Raji (cell line): ENCODE data around the gene DTX1.

Experiments used
- POLR2A ChIP-seq: IDR thresholded peaks from 2 replicates; pipeline ENCODE4 v1.6.1; 2011; ENCODE audit warnings: low read depth, low read length, control low read depth; ENCODE audit not compliant: insufficient read depth

Gene DTX1

GRCh38 chr12:113063396-113064350, 7.1 kb downstream of the DTX1 start:
- TF ChIP-seq POLR2A = no peak

DNA sequence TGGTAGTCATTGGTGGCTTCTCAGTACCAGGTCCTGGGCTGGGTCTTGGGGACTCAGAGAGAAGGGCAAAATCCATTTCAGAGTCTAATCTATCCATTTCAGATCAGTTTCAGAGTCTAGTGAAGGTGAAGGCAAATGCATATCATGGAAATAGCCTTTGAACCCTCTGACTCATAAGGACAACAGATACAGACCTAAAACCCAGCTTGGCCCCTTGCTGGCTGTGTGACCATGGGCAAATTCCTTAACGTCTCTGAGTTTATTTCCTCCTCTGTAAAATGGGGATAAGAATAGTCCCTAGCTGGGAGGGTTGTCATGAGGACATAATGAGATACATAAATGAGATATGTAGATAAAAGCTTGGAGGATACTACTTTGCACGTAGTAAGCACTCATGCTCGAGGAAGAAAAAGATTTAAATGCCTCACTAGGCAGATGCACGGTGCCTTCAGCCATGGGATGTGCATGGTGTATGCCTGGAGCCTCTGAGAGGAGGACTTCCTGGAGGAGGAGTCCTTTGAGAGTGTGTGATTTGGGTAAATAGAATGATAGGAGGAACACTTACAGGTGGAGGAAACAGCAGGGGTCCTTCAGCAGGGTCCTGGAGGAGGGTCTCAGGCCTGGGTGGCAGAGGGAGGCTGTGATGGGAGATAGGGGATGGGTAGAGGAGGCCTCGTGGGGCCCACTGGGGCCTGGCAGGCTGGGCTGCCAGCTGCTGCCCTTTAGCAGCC, 8.0 kb downstream of the DTX1 start:
- TF ChIP-seq POLR2A = no peak

DNA sequence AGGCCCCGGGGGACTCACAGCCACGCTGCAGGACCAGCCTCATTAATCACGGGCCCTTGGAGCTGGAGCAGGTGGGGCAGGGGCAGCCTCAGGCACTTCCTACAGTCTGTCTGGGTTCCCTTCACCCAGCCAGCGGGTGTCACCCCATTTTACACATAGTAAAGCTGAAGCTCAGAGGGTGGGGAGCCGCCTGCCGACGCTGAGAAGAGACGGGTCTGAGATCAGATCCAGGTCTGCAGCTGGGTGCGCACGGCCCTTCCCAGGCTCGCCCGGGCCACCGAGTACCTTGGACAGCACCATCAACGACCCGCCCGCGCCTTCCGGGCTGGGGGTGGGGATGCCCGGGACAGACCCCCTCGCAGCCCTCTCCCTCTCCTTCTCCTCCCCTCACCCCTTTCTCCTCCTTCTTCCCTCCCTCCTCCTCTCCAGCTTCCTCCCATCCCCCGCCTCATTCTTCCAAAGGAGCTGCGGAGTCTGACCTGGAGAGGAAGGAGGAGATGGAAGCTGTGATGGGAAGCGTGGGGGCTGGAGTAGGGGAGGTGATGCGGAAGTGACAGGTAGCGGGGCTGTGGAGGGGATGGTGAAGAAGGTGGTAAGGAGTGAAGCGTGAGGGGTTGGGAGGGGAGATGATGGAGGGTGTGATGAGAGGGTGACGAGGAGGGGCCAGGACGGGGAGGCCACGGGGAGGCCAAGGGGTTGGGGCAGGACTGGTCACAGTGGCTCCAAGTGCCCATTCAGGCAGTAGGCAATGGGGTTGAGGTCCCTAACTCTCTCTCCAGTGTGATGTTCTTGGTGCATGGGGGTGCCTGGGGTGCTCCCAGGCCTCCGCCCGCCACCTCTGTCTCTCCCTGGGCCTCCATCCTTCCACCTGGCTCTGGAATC, 8.8 kb downstream of the DTX1 start:
- peak; percentile 28; the same call in 1 of the 2 replicates for TF ChIP-seq POLR2A

GRCh38 chr12:113066813-113067400, 10.4 kb downstream of the DTX1 start:
- TF ChIP-seq POLR2A = no peak

DNA sequence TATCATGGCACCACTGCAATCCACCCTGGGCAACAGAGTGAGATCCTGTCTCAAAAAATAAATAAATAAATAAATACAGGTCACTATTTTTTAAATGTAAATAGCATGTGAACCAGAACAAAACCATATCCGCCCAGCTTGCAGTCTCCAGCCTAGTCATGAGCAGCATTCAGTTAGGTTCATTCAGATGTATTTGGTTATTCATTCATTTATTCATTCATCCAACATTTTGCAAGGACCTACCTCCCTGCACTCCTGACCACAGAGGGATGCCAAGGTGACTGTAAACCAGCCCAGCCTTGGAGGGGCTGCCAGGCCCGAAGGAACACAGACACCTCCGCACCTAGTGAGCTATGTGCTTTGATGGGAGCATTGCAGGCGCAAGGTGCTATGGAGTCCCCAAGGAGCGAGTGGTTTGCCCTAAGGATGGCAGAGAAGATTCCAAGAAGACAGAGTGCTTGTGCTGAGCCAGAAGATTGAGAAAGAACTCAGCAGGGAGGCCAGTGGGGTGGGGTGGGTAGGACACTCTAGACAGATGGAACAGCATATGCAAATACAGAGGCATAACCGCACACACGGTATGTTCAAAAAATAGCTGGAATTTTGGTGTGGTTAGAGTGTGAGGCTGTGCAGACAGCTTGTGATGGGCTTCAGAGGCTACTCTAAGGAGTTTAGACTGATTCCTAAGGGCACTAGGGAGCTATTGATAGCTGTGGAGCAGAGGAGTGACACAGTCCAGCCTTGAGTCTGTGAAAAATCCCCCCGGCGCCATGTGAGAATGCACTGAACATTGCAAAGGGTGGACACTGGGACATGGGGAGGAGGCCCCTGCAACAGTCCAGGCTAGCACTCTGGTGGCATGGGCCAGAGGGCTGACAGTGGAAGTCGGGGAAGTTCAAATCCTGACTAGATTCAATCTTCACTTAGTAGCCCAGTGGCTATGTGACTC, 11.7 kb downstream of the DTX1 start:
- TF ChIP-seq POLR2A = peak; percentile 57; the same call in 1 of the 2 replicates

- TF ChIP-seq POLR2A = no peak
These were observed 12.6 kb downstream of the DTX1 start for GRCh38 chr12:113069149-113069548.

GRCh38 chr12:113069751-113070116, 13.2 kb downstream of the DTX1 start:
- TF ChIP-seq POLR2A = no peak

GRCh38 chr12:113070117-113070906, 13.8 kb downstream of the DTX1 start:
- TF ChIP-seq POLR2A = peak; percentile 37; the same call in 1 of the 2 replicates

- 0 out of 2 replicates have a peak, but pooled peaks have one; percentile 7 for TF ChIP-seq POLR2A
These were observed 14.9 kb downstream of the DTX1 start for GRCh38 chr12:113071135-113072112.

DNA sequence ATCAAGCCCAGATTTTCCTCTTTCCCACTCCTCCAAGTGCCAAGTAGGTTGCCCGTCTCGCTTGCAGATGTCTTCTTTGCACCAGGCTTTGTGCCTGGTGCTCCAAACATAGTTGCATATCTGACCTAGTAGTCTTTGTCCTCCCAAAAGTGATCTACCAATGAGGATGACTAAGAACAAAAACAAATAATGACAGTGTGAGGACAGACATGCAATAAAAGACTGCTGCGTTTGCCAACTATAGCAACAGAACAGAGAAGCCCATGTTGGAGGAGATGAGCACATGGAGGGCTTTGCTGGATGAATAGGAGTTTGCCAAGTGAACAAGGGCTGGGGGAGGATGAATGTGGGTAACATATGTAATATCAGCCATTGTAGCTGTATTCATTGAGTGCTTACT, 15.6 kb downstream of the DTX1 start:
- TF ChIP-seq POLR2A = no peak

- TF ChIP-seq POLR2A = no peak
These were observed 17.1 kb downstream of the DTX1 start for GRCh38 chr12:113073586-113073985.

DNA sequence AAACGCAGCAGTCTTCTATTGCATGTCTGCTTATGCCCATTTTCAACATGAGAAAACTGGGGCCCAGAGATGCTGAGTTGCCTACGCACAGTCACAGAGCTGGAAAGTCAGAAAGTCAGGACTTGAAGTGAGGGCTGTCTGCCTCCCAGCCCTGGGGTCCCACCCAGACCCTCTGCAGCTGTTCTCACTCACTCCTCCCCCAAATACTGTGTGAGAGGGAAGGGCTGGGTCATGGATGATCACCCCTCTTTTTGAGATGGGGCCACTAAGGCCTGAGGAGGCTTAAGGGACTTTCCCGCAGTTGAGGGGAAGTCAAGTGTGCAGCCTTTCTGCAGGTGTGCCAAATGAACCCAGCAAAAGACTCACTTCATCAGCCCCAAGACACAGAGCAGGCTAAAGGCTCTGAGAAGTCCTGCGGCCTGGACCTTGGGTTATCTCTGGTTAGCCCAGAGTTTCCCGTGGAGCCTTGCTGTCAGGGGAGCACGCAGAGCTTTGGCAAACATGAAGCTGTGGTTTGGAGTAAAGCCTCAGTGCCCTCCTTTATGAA, 18.7 kb downstream of the DTX1 start:
- TF ChIP-seq POLR2A = peak; percentile 60; the same call in 1 of the 2 replicates
